HG03432 (cell line): ENCODE results near the gene CLTRN.
"Not testable (repeated sequence)": the region's sequence is repeated elsewhere in the genome, so short reads cannot be mapped to it uniquely, and the experiment has no call there.

ENCODE experiments used
- ATAC-seq: cut with Tn5 transposase; IDR thresholded peaks from one replicate; pipeline ENCODE4 v1.9.1; 2021; ENCODE audit warnings: mild to moderate bottlenecking, moderate library complexity; ENCODE audit not compliant: unreplicated experiment

Gene CLTRN

DNA sequence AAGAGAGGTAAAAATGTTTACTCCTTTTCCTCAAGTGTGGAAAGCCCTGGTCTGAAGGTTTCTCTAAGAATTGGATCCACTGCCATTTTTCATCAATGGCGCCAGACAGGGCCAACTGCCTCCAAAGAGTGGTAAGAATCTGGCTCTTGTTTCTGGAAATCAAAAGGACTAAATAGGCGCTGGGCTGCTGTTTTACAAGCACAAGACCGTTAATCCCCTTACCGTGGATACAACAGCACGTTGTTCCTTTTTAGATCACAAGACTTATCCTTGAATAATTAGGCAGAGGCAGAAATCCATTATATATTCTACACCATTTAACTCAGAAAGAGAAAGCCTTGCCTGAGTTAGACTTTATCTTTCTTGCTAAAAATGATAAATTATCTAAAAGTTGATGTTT is 10.6 kb downstream of the CLTRN start:
- ATAC-seq, result no peak

DNA sequence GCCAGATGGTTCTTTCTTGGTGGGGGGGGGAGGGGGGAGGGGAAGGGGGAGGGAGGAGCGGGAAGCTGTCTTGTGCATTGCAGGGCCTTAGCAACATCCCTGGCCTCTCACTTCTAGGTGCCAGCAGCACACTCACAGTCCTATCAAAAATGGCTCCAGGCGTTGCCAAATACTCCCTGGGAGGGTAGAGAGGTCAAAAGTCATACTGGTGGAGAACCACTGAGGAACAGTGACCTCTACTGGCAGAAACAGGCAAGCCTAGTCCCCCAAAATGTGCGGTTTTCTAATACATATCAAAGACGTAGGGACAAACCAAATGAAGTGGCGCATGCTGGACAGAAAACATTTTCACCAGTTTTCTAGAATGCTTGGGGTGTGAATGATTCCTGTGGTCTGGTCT is 17.1 kb downstream of the CLTRN start:
- ATAC-seq, result not testable (repeated sequence)

DNA sequence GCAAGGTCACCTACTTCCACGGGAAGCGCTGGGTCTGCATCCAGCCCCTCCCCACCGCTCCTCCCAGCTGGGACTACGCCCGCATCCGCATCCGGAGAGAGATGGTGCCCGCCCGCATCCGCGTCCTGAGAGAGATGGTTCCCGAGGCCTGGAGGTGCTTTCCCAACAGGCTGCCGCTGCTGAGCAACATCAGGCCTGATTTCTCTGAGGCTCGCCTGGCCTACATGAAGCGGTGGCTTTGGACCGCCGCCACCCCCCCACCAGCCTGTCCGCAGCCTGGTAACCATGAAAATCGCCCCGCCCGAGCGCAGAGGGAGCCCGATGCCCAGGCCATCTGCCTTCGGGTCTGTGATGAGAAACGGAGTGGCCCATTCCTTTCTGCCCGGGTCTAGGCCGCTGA is 18.1 kb downstream of the CLTRN start:
- ATAC-seq, result no peak

DNA sequence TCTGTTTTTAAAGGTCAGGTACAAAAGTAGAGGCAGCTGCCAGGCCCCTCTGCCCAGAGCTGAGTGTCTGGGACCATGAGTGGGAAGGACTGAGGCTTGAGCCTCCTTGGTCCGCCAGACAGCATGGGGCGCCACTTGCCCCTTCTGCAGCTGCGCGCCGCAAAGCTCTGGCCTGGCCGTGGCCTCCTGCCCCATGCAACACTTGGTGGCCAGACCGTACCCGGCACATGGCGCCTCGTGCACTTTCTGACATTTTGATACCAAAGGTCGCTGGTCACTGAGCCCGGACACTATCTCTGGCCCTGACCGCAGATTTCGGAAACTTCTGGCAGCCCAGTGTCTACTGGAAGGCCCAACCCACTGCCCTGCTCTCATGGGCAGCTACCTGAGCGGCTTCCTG is 18.6 kb downstream of the CLTRN start:
- ATAC-seq, result no peak

DNA sequence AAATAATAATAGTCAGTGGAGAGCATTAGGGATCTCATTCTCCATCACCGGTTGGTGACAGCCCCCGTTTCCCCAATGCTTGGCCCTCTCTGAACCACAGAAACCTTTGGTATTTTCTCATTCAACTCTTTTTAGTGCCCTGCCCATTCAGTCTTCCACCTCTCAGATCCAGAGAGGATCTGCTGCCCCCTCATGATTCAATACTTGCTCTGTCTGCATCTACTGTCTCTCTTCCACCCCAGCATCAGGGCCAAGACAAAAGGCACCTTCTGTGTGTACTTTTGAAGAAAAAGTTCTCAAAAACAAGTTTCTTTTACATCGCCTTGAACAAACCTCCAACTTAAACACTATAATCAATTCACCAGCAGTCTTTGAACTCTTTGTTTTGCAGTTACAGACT is 19.3 kb downstream of the CLTRN start:
- no peak for ATAC-seq

DNA sequence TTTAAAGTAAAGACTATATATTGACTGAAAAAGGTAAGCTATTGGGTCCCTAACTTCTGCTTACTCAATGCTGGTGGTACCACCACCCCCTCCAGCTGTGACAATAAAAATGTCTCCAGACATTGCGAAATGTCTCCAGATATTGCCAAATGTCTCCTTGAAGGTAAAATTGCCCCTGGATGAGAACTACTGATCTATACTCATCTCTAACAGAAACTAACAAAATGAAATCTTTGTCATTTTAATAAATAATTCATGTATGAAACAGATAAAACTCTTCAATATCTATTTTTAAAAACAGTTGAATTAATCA is 20.1 kb downstream of the CLTRN start:
- ATAC-seq, result no peak

DNA sequence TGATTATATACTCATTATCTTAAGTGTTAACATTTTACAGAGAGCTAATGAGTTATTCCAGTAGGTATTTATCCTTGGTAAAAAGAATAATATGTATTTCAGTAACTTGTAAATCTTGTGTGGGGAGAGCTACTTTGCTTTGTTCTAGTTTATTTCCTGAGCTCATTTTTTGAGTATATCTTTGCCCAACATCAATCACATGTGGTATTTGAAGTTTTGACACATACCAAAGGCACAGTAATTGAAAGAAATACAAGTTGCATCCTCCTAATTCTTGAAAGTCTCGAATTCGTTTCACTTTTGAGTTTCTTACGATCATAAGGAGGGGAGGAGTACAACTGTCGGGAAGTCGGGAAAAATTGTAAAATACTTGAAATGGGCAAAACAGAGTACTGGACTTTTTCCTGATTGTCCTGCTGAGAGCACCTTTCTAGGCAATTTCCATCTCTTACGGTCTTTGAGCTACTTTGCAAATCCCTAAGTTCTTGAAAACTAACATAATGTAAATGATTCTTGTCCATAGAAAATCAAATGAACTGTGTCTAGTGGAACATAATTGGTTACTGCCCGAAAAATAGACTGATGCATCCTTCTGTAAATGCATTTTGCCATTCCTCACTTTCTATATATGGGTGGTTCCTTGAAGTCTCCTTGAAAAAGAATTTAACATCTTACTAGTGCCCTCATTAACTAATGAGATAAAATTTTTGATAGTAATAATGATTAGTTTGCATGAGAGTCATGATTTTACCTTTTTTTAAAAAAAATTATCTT is 20.6 kb downstream of the CLTRN start:
- ATAC-seq, result no peak

DNA sequence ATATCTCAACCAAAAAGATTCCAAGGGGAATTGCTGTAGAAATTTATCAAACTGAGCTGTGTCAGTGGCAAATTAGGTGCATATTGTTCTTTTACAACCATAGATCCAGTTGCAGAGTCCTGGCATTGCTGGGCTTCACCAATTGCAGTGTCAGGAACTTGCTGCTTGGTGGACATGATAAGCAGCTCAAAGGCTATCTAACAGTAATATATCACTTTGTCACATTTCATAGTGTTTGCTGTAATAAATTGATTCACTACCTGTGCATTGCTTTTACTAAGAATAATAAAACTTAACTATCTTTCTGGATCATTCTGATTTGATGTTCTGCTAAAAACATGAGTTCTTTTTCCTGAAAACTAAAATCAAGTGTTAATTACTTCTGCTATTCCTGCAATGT is 33.0 kb downstream of the CLTRN start:
- ATAC-seq, result no peak

DNA sequence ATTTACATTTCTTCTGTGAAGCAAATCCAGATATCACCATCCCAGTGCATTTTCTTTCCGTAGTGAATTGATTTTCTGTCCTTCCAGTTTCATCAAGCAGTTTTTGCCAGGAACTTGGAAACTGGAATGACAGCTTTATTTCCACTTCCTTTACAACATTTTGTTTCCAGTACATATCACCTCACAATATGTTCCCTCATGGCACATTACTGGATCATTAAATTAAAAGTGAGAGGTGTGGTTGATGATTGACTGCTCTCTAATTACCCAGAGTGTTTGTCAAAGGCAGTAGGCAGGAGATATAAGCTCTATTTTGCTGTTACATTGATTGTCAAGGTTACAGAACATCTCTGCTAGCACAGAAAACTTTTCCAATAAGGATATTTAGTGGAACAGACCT is 41.6 kb downstream of the CLTRN start:
- ATAC-seq, result no peak

DNA sequence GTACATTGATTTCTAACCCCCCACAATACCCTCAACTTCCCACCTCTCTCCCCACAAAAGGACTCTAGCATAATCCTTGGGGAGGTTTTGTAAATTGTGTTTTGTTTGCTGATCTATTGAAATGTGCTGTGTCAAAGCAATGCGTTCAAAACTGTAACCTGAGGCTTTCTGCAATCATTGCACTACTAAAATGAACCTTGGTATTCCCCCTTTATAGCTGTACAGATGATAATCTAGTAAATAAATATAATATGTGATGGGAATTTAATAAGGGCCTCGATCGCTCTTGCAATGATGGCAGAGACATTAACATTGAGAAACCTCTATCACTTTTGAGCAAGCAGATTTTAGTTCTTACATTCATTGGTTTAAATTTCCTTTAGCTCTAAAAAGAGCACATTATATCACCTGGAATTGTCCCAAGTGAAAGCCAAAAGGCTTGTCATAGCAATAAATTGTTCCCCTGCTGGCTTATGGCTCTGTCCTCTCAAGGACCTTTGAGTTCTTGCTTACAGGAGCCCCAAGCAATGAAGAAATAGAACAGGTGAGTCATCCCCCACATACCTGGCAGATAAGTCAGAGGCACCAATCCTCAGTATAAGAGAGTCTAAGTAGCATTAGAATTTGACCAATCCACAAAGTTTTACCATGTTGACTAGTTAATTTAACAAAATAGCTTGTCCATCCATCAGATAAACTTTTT is 45.4 kb downstream of the CLTRN start:
- ATAC-seq, result no peak

DNA sequence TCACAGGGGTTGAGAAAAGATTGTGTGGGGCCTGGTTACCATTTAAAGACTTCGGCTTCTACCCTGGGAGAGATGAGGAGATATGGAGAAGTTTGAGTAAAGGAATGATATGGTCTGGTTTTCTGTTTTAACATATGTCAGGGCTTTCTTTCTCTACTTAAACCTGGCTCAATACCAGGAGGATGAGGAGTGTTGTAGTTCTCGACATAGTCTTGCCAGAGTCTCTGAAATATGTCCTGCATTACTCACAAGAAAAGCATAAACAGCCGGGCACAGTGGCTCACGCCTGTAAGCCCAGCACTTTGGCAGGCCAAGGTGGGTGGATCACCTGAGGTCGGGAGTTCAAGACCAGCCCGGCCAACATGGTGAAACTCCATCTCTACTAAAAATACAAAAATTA is 47.5 kb downstream of the CLTRN start:
- no peak for ATAC-seq

DNA sequence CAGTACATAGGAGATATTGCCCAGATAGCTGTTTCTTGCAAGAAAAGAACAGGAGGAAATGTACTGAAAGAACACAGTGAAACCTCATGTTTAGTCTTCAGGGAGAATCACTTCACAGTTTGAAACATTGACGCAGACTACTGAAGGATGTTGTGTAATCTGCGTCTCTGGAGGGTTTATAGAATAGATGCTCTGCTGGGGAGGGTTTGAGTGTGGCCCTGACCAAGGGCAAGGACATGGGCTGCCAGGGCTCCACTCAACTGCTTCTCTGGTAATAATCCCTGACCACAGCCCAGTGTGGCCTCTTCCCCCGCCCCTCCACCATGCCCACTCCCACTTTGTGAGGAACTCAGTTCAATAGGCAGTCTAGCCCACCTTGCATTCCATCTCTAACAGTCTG is 48.1 kb downstream of the CLTRN start:
- no peak for ATAC-seq

DNA sequence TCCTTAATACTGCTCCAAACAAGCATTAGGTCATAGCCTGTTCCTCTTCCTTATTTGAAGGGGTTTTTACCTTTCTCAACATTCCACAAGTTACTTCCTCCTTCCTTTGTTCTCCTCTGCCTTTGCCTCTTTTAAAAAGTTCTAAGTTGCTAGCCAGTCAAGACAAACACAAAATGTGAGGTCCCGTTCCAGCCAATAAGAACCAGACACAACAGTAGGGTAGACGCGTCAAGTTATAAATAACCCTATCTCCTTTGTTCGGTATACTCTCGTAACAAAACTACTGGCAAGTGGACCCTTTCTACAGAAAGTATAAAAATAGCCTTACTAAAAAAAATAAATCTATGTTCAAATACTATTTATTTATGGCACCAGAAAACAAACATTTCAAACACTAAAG is 57.5 kb downstream of the CLTRN start:
- ATAC-seq, result no peak

DNA sequence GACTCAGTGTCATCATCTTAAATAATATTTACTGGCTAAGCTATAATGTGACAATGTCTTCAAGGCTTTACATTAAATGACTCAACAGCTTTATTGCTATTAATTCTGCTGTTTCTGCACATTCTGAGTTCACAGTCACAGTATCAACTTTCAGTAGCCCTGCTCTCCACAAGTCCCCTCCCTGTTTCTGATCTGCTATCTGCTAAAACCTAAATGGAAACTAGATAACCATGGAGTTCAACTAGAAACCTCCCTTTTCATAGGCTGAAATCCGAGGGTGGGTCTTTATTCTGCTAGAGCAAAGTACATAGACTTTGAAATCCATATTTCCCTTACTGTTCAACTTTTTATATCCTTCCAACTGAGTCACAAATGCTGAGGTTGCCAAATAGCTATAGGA is 58.5 kb downstream of the CLTRN start:
- no peak for ATAC-seq

DNA sequence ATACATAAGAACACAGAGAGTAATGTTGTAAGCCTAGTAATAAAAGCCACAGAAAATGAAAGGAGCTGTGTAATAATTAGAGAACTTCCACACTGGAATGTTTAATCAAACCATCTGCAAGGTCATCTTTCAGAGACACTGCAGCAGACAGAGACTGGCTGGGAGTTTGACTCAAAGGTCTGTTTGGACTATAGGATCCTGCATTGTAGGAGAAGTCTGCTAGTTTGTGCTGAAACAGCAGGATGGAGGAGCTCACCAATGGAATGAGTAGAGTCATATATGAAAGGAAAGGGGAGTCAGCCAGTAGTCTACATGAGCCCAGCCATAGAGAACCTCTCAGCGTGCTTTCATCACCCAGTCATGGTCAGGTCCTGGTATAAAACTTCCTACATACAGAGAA is 59.4 kb downstream of the CLTRN start:
- no peak for ATAC-seq

DNA sequence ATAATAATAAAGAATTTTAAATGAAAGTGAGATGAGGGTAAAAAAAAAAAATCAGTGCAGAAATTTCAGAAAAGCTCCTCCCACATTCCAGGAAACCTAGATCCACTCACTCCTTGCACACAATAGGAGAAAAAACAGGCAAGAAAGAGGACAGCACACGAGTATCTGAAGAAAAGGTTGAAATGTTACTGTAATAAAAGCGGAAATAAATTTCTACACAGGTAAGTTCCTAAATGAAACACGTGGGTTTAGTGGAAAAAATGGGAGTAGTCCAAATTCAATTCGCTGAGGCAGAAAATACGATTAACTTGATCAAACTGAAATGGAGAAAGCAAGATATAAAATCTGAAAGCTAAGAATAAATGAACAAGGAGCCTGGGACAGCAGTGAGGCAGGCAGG is 61.8 kb downstream of the CLTRN start:
- ATAC-seq, result no peak

DNA sequence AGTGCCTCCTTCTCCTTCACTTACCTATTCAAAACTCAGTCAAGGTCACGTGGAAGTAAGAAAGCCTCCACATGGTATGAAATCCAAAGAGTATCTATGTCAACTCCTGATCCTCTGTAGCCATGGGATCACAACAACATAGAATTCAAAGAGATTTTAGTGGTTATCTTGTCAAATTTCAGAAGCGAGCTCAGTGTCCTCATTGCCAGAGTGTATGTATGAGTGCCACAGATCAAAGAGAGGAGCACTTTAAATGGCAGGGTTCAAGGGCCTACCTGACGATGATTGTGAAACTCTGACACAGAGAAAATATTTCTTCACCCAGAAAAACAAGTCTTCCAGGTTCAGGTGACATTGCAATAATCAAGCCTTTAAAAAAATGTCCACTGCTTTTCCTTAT is 62.7 kb downstream of the CLTRN start:
- no peak for ATAC-seq

DNA sequence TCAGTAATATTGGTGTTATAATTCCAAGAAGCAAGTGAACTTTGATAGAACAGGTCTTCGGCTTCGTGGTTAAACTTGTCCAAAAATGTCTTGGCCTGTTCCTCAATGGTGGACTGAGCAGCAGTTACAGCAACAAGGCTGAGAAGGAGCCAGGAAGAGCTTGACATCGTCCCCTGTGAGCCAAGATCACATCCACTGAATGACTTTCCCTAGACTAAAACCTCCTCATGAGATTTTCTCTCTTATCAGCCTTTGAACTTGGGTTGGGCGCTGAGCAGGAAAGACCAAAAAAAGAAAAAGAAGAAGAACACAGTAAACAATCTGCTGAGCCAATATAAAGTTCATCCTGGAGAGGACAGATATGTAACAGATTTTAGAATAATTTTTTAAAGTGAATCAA is 63.9 kb downstream of the CLTRN start, which contains the start of gene ACE2:
ACE2 (minus strand) TSS at position 216 of the 400 bp plus-strand sequence; CDS start at position 167, 49 bp downstream.
- no peak for ATAC-seq

DNA sequence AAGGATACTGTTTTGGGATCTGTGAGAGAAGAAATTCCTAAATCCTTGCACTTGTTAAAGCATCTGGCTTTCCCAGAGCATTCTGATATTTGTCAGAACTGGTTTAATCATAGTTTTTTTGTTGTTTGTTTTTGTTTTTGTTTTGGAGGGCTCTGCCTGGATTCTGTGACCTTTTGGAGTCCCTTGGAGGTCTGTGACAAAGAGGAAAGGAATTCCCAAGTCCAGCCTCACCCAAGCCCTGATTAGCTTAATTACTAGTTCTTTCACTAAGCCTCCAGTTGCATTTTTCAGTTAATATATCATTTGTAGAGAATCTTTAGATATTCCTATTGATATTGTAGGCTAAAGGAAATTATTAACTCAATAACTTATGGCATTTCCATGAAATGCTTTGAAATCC is 64.6 kb downstream of the CLTRN start:
- no peak for ATAC-seq

DNA sequence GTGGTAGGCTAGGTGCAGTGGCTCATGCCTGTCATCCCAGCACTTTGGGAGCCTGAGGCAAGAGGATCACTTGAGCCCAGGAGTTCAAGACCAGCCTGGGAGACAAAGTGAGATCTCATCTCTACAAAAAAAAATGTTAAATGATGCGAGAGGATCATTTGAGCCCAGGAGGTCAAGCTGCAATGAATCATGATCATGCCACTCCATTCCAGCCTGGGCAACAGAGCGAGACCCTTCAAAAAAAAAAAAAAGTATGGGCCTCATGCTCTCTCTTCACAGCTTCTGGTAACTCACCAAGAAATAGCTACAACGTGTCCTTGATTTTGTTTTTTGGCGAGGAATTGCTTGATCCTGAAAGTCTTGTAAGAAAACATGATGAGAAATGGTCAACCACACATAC is 65.1 kb downstream of the CLTRN start:
- ATAC-seq, result no peak

DNA sequence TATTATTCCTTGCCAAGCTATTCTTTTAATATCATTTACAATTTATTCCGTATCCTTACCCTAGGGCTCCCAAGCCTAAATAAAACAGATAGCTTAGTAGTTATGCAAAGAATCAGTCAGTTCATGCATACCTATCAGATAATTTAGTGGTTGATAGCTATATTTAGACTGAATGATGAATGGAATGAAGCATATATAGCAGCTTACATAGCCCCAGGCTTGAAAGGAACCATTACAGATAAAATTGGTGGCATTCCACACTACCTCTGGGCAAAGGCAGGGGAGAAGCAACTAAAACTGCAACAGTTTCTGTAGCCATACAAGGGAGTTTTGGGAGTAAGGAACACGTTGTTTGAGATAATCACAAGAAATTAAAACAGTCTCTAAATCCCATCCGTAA is 66.6 kb downstream of the CLTRN start:
- no peak for ATAC-seq

DNA sequence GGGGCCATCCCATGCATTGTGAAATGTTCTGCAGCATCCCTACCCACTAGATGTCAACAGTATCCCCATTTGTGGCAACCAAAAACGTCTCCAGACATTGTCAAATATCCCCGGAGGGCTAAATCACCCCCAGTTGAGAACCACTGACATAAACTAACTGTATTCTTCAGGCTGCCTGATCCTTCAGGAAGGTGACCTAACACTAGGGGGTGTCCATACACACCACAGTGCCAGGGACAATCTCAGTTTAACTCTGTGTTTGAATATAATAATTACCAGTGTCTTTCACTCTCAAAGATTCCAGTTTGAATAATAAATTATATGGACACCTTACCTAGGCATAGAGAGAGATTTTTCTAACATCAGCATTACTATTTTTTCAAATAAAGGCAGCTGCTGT is 70.2 kb downstream of the CLTRN start:
- no peak for ATAC-seq
